Lung (tissue), 12 donors: ENCODE data around the gene AMOTL2. TPM values are rescaled to one million over a fixed set of nuclear protein-coding genes. Genes with fewer than 3 reads are reported as not detected.

Experiments
- ATAC-seq: fragments of 200-7000 bp; cut with Tn5 transposase; one replicate; pipeline ENCODE4 v1.9.1; 2020; ENCODE audit warnings: moderate number of reproducible peaks; ENCODE audit not compliant: insufficient read depth, low FRiP score
- DNase-seq, 3 donors: peaks; one replicate each; pipeline ENCODE4 v3.0.0-alpha.2; 2013 to 2017
- H3K27ac ChIP-seq, 2 donors: one replicate each; pipeline ENCODE4 v1.5.1; 2013; ENCODE audit warnings: mild to moderate bottlenecking in 2 of 2, moderate library complexity in 2 of 2, control low read depth in 1 of 2, inconsistent platforms in 1 of 2, low read depth in 1 of 2, low read length in 1 of 2
- H3K27me3 ChIP-seq, 3 donors: one replicate each; pipeline ENCODE4 v1.5.1; 2013; ENCODE audit warnings: low read length in 2 of 3; ENCODE audit not compliant: control insufficient read depth in 3 of 3, insufficient read depth in 3 of 3
- H3K36me3 ChIP-seq, 4 donors: one replicate each; pipeline ENCODE4 v1.5.1; 2013; ENCODE audit warnings: low read length in 4 of 4, mild to moderate bottlenecking in 1 of 4, moderate library complexity in 1 of 4; ENCODE audit not compliant: control insufficient read depth in 4 of 4, insufficient read depth in 4 of 4
- H3K4me1 ChIP-seq, 5 donors: one replicate each; pipeline ENCODE4 v1.5.1; 2013; ENCODE audit warnings: low read length in 5 of 5, mild to moderate bottlenecking in 2 of 5, moderate library complexity in 1 of 5; ENCODE audit not compliant: control insufficient read depth in 5 of 5, insufficient read depth in 5 of 5
- H3K4me3 ChIP-seq: one replicate; pipeline ENCODE4 v1.5.1; 2013; ENCODE audit warnings: mild to moderate bottlenecking, control low read depth, moderate library complexity
- H3K9ac ChIP-seq, 2 donors: one replicate each; pipeline ENCODE4 v1.5.1; 2013; ENCODE audit warnings: low read length in 2 of 2, control low read depth in 1 of 2; ENCODE audit not compliant: insufficient read depth in 1 of 2
- H3K9me3 ChIP-seq, 4 donors: one replicate each; pipeline ENCODE4 v1.5.1; 2013; ENCODE audit warnings: low read length in 3 of 4, mild to moderate bottlenecking in 1 of 4, moderate library complexity in 1 of 4; ENCODE audit not compliant: control insufficient read depth in 4 of 4, insufficient read depth in 3 of 4
- WGBS, 2 donors: extraction: QIAGEN DNeasy Blood & Tissue Kit; methylation state at CpG; one replicate each; pipeline ENCODE4 v1.1.7; 2013; 5-methylcytosine and 5-hydroxymethylcytosine counted together
- polyA plus RNA-seq, 2 donors: library from polyadenylated mRNA; stranded (reverse); fragments of 200-250 nt; gene quantifications; one replicate each; pipeline ENCODE4 v1.2.1, GENCODE V29; 2013
- total RNA-seq, 2 donors: library from RNA; depleted of rRNA in 1 of 2; stranded (reverse); fragments of >200 nt in 1 of 2; gene quantifications; one replicate each; pipeline ENCODE4 v1.2.1, GENCODE V29; 2014 to 2021
- TF ChIP-seq, protein P1 (sequence below): IDR thresholded peaks from 2 replicates; pipeline ENCODE4 v1.5.1; 2012; ENCODE audit warnings: mild to moderate bottlenecking; ENCODE audit errors: control extremely low read depth, extremely low read depth
- donor health status: control.
- donor health status: control.
- donor health status: Bipolar disorder and iron deficiency.
- donor health status: healthy.
- donor health status: DM: yes; HTN: yes; CAD: no.

AMOTL2 gene
- total and polyA plus RNA-seq, 4 donors = 27.4 to 129 (median 75.9) TPM

DNA sequence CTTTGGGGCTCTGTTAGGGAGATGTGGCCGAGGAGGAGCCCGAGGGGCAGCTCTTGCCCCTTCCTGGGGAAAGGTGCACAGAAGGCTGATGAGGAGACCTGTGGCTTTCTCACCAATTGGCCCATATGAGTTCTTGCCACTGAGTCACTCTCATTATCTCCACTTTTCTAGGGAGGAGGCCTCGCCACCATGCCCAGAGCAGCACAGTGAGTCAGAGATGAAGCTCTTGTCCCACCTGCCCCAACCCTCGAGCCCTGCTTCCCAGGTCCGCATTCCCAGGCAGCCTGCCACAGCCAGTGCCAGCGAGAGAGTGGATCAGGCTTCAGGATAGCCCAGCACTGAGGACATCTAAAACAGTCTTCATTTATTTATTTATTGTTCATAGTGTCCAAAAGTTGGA lies 53.5 kb downstream of the AMOTL2 start:
- no peaks in the 10 kb centered on the region for H3K9me3 ChIP-seq
- H3K9ac ChIP-seq = no peak overlapping the region
- DNase-seq (no peak), ATAC-seq (peak; percentile 58)
- H3K27ac ChIP-seq = no peak overlapping the region
- H3K27me3 ChIP-seq = no peaks in the 10 kb centered on the region
- H3K36me3 ChIP-seq = no peaks in the 10 kb centered on the region
- 82 to 90% methylated on average over 6 of the region's 6 CpGs for WGBS, 2 donors
- no peak overlapping the region for H3K4me3 ChIP-seq
- peaks cover 0 to 3% (median 0%) of the 10 kb centered on the region in 5 donors for H3K4me1 ChIP-seq
- TF ChIP-seq, protein P1, sequence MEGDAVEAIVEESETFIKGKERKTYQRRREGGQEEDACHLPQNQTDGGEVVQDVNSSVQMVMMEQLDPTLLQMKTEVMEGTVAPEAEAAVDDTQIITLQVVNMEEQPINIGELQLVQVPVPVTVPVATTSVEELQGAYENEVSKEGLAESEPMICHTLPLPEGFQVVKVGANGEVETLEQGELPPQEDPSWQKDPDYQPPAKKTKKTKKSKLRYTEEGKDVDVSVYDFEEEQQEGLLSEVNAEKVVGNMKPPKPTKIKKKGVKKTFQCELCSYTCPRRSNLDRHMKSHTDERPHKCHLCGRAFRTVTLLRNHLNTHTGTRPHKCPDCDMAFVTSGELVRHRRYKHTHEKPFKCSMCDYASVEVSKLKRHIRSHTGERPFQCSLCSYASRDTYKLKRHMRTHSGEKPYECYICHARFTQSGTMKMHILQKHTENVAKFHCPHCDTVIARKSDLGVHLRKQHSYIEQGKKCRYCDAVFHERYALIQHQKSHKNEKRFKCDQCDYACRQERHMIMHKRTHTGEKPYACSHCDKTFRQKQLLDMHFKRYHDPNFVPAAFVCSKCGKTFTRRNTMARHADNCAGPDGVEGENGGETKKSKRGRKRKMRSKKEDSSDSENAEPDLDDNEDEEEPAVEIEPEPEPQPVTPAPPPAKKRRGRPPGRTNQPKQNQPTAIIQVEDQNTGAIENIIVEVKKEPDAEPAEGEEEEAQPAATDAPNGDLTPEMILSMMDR = no peak

DNA sequence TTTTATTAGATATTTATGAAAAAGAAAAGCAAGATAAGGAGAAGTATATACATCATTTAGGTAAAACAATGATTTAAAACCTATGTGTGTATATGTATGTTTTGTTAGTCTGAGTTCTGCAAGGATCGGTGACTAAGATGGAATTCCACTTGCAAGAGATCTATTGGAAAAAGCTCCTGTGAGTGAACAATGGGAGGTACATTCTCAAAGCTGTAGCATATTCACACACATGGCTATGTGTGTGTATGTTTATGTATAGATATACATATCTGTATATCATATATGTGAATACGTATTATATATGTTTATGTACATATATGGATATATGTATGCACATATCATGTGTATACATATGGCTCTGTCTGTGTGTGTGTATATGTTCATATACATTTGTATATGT lies 54.3 kb downstream of the AMOTL2 start:
- no peak overlapping the region for H3K4me3 ChIP-seq
- H3K9ac ChIP-seq = no peak overlapping the region
- no peaks in the 10 kb centered on the region for H3K36me3 ChIP-seq
- peaks cover 0 to 7% (median 0%) of the 10 kb centered on the region in 5 donors for H3K4me1 ChIP-seq
- no peaks in the 10 kb centered on the region for H3K27me3 ChIP-seq
- TF ChIP-seq, protein P1 = no peak
- DNase-seq = no peak
- no peak overlapping the region for H3K27ac ChIP-seq
- WGBS, 2 donors = 95 to 98% methylated on average over 2 of the region's 2 CpGs
- H3K9me3 ChIP-seq = no peaks in the 10 kb centered on the region
- ATAC-seq = no peak

DNA sequence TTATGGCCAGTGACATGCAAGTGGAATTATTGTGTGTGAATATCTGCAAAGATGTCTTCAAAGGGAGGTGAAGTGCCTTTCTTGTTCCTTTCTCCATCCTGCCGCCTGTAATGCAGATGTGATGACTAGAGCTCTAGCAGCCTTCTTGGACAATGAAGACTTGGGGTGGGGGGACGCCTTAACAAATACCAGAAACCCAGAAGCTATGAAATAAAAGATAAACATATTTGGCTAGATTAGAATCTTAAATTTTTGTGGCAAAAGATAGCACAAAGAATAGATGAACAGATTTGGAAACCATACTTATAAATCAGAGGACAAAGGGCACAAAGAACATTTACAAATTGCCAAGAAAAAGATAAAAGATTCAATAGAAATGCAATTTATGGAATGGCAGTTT lies 56.1 kb downstream of the AMOTL2 start:
- Histone ChIP-seq H3K9me3 (no peaks in the 10 kb centered on the region), H3K27ac (no peak overlapping the region), H3K27me3 (no peaks in the 10 kb centered on the region), H3K4me3 (no peak overlapping the region), H3K9ac (no peak overlapping the region), H3K36me3 (no peaks in the 10 kb centered on the region), H3K4me1 (peaks cover 0 to 21% (median 8%) of the 10 kb centered on the region in 5 donors)
- TF ChIP-seq, protein P1 = no peak
- DNase-seq = no peak
- WGBS, 2 donors = 91 to 99% methylated on average over 2 of the region's 2 CpGs
- ATAC-seq = no peak
